ENCODE results near the gene FFAR3. TPM values are rescaled to one million over a fixed set of nuclear protein-coding genes. Genes with fewer than 3 reads are reported as not detected.

Gene FFAR3
- total RNA-seq, 4 donors from 2014 or later: 0.44 to 4.3 (median 2.2) TPM

GRCh38 chr19:35352177-35352447, 6.1 kb upstream of the FFAR3 start:
- no peak for TF ChIP-seq CTCF (IDR thresholded peaks at IDR 0.05; ENCODE audit: low read depth)

GRCh38 chr19:35352448-35353304, 5.6 kb upstream of the FFAR3 start:
- TF ChIP-seq CTCF (IDR thresholded peaks at IDR 0.05; ENCODE audit: low read depth): no peak

- TF ChIP-seq CTCF (IDR thresholded peaks at IDR 0.05; ENCODE audit: low read depth): no peak
Observed at GRCh38 chr19:35353635-35354034, 4.6 kb upstream of the FFAR3 start.

- TF ChIP-seq CTCF (IDR thresholded peaks at IDR 0.05; ENCODE audit: low read depth): no peak
Observed at GRCh38 chr19:35354898-35355297, 3.4 kb upstream of the FFAR3 start.

- no peak for TF ChIP-seq CTCF (IDR thresholded peaks at IDR 0.05; ENCODE audit: low read depth)
Observed at GRCh38 chr19:35355791-35356460, 2.3 kb upstream of the FFAR3 start.

GRCh38 chr19:35360880-35361420, 2.7 kb downstream of the FFAR3 start:
- no peak for TF ChIP-seq CTCF (IDR thresholded peaks at IDR 0.05; ENCODE audit: low read depth)

- TF ChIP-seq CTCF (IDR thresholded peaks at IDR 0.05; ENCODE audit: low read depth): no peak
Observed at GRCh38 chr19:35362261-35363000, 4.2 kb downstream of the FFAR3 start.

Data from subcutaneous adipose tissue (tissue), 4 donors.